ENCODE measurements around the gene EXOC6B.

The EXOC6B gene

DNA sequence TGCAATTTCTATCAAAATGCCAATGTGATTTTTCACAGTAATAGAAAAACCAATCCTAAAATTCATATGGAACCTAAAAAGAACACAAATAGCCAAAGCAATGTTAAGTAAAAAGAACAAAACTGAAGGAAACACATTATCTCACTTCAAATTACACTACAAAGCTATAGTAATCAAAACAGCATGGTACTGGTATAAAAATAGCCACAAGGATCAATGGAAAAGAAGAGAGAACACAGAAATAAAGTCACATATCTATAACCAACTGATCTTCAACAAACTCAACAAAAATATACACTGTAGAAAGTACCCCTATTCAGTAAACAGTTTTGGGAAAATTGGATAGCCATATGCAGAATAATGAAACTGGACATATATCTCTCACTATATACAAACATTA is 426.0 kb downstream of the EXOC6B start:
- H3K9me3 Mint-ChIP-seq = peaks cover 35% of the 10 kb centered on the region
- H3K27ac Mint-ChIP-seq = no peak overlapping the region
- H3K27me3 Mint-ChIP-seq (ENCODE audit: low read depth) = no peaks in the 10 kb centered on the region
- H3K36me3 Mint-ChIP-seq (ENCODE audit: low read depth) = peaks cover 24% of the 10 kb centered on the region
- no peak overlapping the region for H3K4me3 Mint-ChIP-seq
- H3K4me1 Mint-ChIP-seq = no peaks in the 10 kb centered on the region
- TF ChIP-seq, protein P1, sequence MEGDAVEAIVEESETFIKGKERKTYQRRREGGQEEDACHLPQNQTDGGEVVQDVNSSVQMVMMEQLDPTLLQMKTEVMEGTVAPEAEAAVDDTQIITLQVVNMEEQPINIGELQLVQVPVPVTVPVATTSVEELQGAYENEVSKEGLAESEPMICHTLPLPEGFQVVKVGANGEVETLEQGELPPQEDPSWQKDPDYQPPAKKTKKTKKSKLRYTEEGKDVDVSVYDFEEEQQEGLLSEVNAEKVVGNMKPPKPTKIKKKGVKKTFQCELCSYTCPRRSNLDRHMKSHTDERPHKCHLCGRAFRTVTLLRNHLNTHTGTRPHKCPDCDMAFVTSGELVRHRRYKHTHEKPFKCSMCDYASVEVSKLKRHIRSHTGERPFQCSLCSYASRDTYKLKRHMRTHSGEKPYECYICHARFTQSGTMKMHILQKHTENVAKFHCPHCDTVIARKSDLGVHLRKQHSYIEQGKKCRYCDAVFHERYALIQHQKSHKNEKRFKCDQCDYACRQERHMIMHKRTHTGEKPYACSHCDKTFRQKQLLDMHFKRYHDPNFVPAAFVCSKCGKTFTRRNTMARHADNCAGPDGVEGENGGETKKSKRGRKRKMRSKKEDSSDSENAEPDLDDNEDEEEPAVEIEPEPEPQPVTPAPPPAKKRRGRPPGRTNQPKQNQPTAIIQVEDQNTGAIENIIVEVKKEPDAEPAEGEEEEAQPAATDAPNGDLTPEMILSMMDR (IDR thresholded peaks at IDR 0.05; ENCODE audit: unreplicated experiment in 3 of 3) = no peak

DNA sequence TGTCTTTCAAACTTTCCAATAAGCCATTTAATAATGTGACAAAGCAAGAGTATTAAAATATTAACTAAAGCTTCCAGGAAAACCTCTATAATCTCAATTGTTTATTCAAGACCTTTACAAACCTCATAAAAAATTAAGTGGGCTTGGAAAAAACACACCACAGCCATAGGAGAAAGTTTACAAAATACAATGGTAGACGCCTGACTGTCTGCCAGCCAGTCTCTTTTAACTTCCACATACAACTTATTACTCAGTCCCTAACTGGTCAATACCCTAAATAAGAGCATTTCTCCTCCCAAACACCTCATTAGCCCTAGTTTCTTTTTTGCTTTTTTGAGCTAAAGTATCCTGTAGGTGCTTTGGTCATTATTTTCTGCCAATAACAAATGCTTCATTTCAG is 430.7 kb downstream of the EXOC6B start:
- Mint-ChIP-seq H3K9me3 (peaks cover 21% of the 10 kb centered on the region), H3K4me3 (no peak overlapping the region), H3K4me1 (no peaks in the 10 kb centered on the region), H3K36me3 (ENCODE audit: low read depth) (peaks cover 19% of the 10 kb centered on the region), H3K27ac (no peak overlapping the region), H3K27me3 (ENCODE audit: low read depth) (no peaks in the 10 kb centered on the region)
- TF ChIP-seq, protein P1 (IDR thresholded peaks at IDR 0.05; ENCODE audit: unreplicated experiment in 3 of 3) = no peak

DNA sequence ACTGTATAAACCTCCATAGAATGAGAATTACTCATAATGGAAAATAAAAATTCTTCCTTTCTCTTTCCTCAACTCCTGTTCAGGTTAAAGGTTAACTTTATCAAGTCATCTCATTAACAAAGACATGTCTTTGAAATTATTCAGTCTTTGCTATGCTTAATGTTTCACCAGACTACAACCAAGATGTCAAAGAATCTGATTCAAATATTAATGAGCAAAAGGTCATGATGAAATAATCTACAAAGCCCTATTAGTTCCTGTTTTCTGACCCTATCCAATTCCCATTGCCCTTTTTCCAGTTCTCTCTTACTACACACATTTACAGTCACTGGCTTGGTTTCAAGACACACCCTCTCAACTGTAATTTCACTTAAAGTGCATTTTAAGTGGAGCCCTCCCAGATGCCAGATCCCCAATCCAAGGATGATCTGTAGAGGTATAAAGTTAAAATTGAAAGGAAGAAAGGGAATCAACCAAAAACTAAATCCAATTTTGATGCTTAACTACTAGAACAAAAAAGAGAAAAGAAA is 431.2 kb downstream of the EXOC6B start:
- H3K4me3 Mint-ChIP-seq = no peak overlapping the region
- H3K27me3 Mint-ChIP-seq (ENCODE audit: low read depth) = no peaks in the 10 kb centered on the region
- H3K27ac Mint-ChIP-seq = no peak overlapping the region
- TF ChIP-seq, protein P1 (IDR thresholded peaks at IDR 0.05; ENCODE audit: unreplicated experiment in 3 of 3) = no peak
- H3K4me1 Mint-ChIP-seq = no peaks in the 10 kb centered on the region
- peaks cover 16% of the 10 kb centered on the region for H3K9me3 Mint-ChIP-seq
- peaks cover 16% of the 10 kb centered on the region for H3K36me3 Mint-ChIP-seq (ENCODE audit: low read depth)

DNA sequence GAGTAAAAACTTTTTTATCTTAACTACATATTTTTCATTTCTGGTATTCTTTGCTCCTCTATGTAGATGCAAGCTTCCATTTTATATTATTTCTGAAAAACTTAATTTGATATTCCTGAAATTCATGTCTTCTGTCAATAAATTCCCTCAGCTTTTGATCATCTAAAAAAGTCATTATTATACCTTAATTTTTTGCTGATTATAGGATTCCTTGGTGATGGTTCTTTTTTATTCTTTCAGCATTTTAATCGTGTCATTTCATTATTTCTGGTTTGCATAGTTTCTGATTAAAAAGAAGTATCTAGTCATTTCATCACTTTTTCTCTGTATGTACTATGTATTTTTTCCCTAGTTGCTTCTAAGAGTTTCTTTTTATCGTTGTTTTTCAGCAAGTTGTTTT is 436.4 kb downstream of the EXOC6B start:
- Mint-ChIP-seq H3K36me3 (ENCODE audit: low read depth) (peaks cover 15% of the 10 kb centered on the region), H3K4me3 (no peak overlapping the region), H3K27me3 (ENCODE audit: low read depth) (no peaks in the 10 kb centered on the region), H3K9me3 (peaks cover 25% of the 10 kb centered on the region), H3K4me1 (no peaks in the 10 kb centered on the region), H3K27ac (no peak overlapping the region)
- TF ChIP-seq, protein P1 (IDR thresholded peaks at IDR 0.05; ENCODE audit: unreplicated experiment in 3 of 3) = no peak

DNA sequence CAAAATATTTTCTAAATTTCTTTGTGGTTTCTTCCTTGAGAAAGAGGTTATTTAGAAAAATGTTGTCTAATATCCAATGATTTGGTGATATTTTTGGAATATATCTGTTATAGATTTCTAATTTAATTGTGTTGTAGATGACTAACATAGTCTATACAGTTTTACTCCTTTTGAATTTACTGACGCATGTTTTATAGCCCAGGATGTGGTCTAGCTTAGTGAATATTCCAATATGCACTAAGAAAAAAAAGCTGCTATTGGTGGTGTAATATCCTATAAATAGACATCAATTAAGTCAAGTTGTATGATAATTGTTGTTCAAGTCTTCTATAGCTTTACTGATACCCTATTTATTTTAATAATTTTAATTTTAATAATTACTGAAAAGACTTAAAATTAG is 437.6 kb downstream of the EXOC6B start:
- no peak overlapping the region for H3K27ac Mint-ChIP-seq
- no peaks in the 10 kb centered on the region for H3K27me3 Mint-ChIP-seq (ENCODE audit: low read depth)
- H3K36me3 Mint-ChIP-seq (ENCODE audit: low read depth) = peaks cover 13% of the 10 kb centered on the region
- H3K4me1 Mint-ChIP-seq = no peaks in the 10 kb centered on the region
- TF ChIP-seq, protein P1 (IDR thresholded peaks at IDR 0.05; ENCODE audit: unreplicated experiment in 3 of 3) = no peak
- H3K9me3 Mint-ChIP-seq = peaks cover 29% of the 10 kb centered on the region
- no peak overlapping the region for H3K4me3 Mint-ChIP-seq

DNA sequence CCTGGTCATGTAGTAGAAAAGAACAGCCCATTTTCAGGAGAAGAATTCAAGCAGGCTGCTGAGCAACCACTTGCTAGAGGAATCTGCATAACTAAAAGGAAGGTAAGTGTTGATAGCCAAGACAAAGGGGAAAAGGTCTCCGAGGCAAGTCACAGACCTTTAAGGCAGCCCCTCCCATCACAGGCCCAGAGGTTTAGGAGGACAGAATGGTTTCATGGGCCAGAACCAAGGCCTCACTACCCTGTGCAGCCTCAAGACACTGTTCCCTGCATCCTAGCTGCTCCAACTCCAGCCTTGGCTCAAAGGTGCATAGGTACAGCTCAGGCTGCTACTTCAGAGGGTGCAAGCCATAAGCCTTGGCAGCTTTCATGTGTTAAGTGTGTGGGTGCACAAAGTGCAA is 439.5 kb downstream of the EXOC6B start:
- no peak overlapping the region for H3K4me3 Mint-ChIP-seq
- H3K27me3 Mint-ChIP-seq (ENCODE audit: low read depth) = no peaks in the 10 kb centered on the region
- H3K36me3 Mint-ChIP-seq (ENCODE audit: low read depth) = peaks cover 8% of the 10 kb centered on the region
- peaks cover 29% of the 10 kb centered on the region for H3K9me3 Mint-ChIP-seq
- no peaks in the 10 kb centered on the region for H3K4me1 Mint-ChIP-seq
- TF ChIP-seq, protein P1 (IDR thresholded peaks at IDR 0.05; ENCODE audit: unreplicated experiment in 3 of 3) = no peak
- H3K27ac Mint-ChIP-seq = no peak overlapping the region
